ENCODE measurements around the gene DUOX2. TPM values are rescaled to one million over a fixed set of nuclear protein-coding genes. Genes with fewer than 3 reads are reported as not detected.

The DUOX2 gene
- polyA plus RNA-seq, 1 experiment: not detected

GRCh38 chr15:45133561-45133920 lies 19.6 kb upstream of the DUOX2 start:
- H3K9me3 ChIP-seq (ENCODE audit: control insufficient read depth, insufficient read depth, low read length): no peaks in the 10 kb centered on the region; the same call in 1 of the 2 replicates
- H3K27ac ChIP-seq (ENCODE audit: low read depth, low read length): no peak overlapping the region
- POLR2A ChIA-PET: no interaction called here
- DNase-seq (ENCODE audit: low read depth, low spot score): no peak
- TF ChIP-seq CTCF (IDR thresholded peaks at IDR 0.05; ENCODE audit: low read depth, low read length): no peak
- CTCF ChIA-PET: interaction anchor here (2.1 to 5.6 kb wide), 2 partner anchors 15 to 29 kb away, joined by 9 to 30 read pairs; no protein-coding TSS in a partner anchor
- no peak overlapping the region for H3K4me3 ChIP-seq (ENCODE audit: low read depth, low read length)
- H3K27me3 ChIP-seq (ENCODE audit: control insufficient read depth, insufficient read depth, low read length): peaks cover 77% of the 10 kb centered on the region

GRCh38 chr15:45132844-45133560 lies 19.0 kb upstream of the DUOX2 start:
- POLR2A ChIA-PET: no interaction called here
- CTCF ChIA-PET: interaction anchor here (2.1 to 5.6 kb wide), 2 partner anchors 15 to 30 kb away, joined by 9 to 30 read pairs; no protein-coding TSS in a partner anchor
- DNase-seq (ENCODE audit: low read depth, low spot score): no peak
- H3K4me3 ChIP-seq (ENCODE audit: low read depth, low read length): no peak overlapping the region
- no peaks in the 10 kb centered on the region; the same call in 1 of the 2 replicates for H3K9me3 ChIP-seq (ENCODE audit: control insufficient read depth, insufficient read depth, low read length)
- H3K27ac ChIP-seq (ENCODE audit: low read depth, low read length): no peak overlapping the region
- no peak for TF ChIP-seq CTCF (IDR thresholded peaks at IDR 0.05; ENCODE audit: low read depth, low read length)
- peaks cover 81% of the 10 kb centered on the region for H3K27me3 ChIP-seq (ENCODE audit: control insufficient read depth, insufficient read depth, low read length)

- ChIA-PET POLR2A (no interaction called here), CTCF (interaction anchor here (5.6 kb wide), 1 partner anchor 13 kb away, joined by 30 read pairs; no protein-coding TSS in a partner anchor)
- Histone ChIP-seq H3K9me3 (ENCODE audit: control insufficient read depth, insufficient read depth, low read length) (no peaks in the 10 kb centered on the region; the same call in 1 of the 2 replicates), H3K4me3 (ENCODE audit: low read depth, low read length) (no peak overlapping the region), H3K27ac (ENCODE audit: low read depth, low read length) (no peak overlapping the region), H3K27me3 (ENCODE audit: control insufficient read depth, insufficient read depth, low read length) (peaks cover 79% of the 10 kb centered on the region)
- TF ChIP-seq CTCF (IDR thresholded peaks at IDR 0.05; ENCODE audit: low read depth, low read length): no peak
- DNase-seq (ENCODE audit: low read depth, low spot score): no peak
These were observed 17.5 kb upstream of the DUOX2 start for GRCh38 chr15:45131510-45131909.

- POLR2A ChIA-PET: no interaction called here
- no peak for TF ChIP-seq CTCF (IDR thresholded peaks at IDR 0.05; ENCODE audit: low read depth, low read length)
- Histone ChIP-seq H3K9me3 (ENCODE audit: control insufficient read depth, insufficient read depth, low read length) (no peaks in the 10 kb centered on the region; the same call in 1 of the 2 replicates), H3K27me3 (ENCODE audit: control insufficient read depth, insufficient read depth, low read length) (peaks cover 73% of the 10 kb centered on the region), H3K27ac (ENCODE audit: low read depth, low read length) (no peak overlapping the region), H3K4me3 (ENCODE audit: low read depth, low read length) (no peak overlapping the region)
- DNase-seq (ENCODE audit: low read depth, low spot score): no peak
- CTCF ChIA-PET: interaction anchor here (5.6 kb wide), 1 partner anchor 12 kb away, joined by 30 read pairs; no protein-coding TSS in a partner anchor
These were observed 16.5 kb upstream of the DUOX2 start for GRCh38 chr15:45130291-45131000.
